Endothelial cell of umbilical vein (primary cell): ENCODE results near the gene CLIP4. TPM values are rescaled to one million over a fixed set of nuclear protein-coding genes. Genes with fewer than 3 reads are reported as not detected.

Experiments
- BruUV-seq: library from RNA; stranded (reverse); fragments of 400-500 nt; replicated peaks from 2 replicates; lab custom pipeline; 2021; lab: Mats Ljungman, UMichigan
- CTCF ChIA-PET: fragments of 300-600, 350-600 bp; sonication (Branson Sonifier 250); formaldehyde crosslinking; loops from one replicate; lab custom pipeline; 2021; ENCODE audit warnings: antibody characterized with exemption, inconsistent platforms; lab: Charles Lee
- POLR2A ChIA-PET: fragments of 300-600, 350-600 bp; sonication (Branson Sonifier 250); formaldehyde crosslinking; loops from one replicate; lab custom pipeline; 2021; ENCODE audit warnings: antibody characterized with exemption, inconsistent platforms; lab: Charles Lee
- DNase-seq: peaks from one replicate; pipeline ENCODE4 v3.0.0-alpha.2; 2011; ENCODE audit warnings: low read depth, low spot score
- FAIRE-seq: peaks from 2 replicates; lab custom pipeline; 2011; peaks lifted over from hg19 to GRCh38; lab: Jason Lieb, UNC
- H2AFZ ChIP-seq: 2 replicates; pipeline ENCODE4 v1.6.0; 2012; ENCODE audit warnings: low read depth, low read length, control low read depth, inconsistent platforms
- H3K27ac ChIP-seq: 2 replicates; pipeline ENCODE4 v1.5.1; 2011; ENCODE audit warnings: low read depth, mild to moderate bottlenecking, control low read depth, low read length, moderate library complexity; ENCODE audit not compliant: insufficient read depth
- H3K27me3 ChIP-seq, 2 experiments: 2 replicates each; pipeline versions ENCODE4 v1.6.0 to v1.6.1; 2011; ENCODE audit warnings: low read length in 2 of 2, mixed read lengths in 1 of 2; ENCODE audit not compliant: control insufficient read depth in 2 of 2, insufficient read depth in 2 of 2
- H3K36me3 ChIP-seq, 2 experiments: 2 replicates in 1 of 2; 3 replicates in 1 of 2; pipeline ENCODE4 v1.5.1; 2011; ENCODE audit warnings: low read length in 2 of 2, mild to moderate bottlenecking in 1 of 2, moderate library complexity in 1 of 2; ENCODE audit not compliant: control insufficient read depth in 2 of 2, insufficient read depth in 2 of 2; ENCODE audit errors: extremely low read depth in 1 of 2
- H3K4me1 ChIP-seq: 3 replicates; pipeline ENCODE4 v1.5.1; 2011; ENCODE audit warnings: mild to moderate bottlenecking, low read length; ENCODE audit not compliant: control insufficient read depth, insufficient read depth; ENCODE audit errors: extremely low read depth
- H3K4me2 ChIP-seq: 2 replicates; pipeline ENCODE4 v1.6.1; 2011; ENCODE audit warnings: low read length, control low read depth, mixed read lengths; ENCODE audit not compliant: insufficient read depth
- H3K4me3 ChIP-seq, 3 experiments: fragments of 200-600 bp in 1 of 3; sonication (generic), shearing (Covaris generic) in 1 of 3; replicated peaks in 1 of 3; 2 replicates each; pipeline ENCODE4 v1.5.1; 2011 to 2016; ENCODE audit warnings: control low read depth in 3 of 3, low read length in 3 of 3, mild to moderate bottlenecking in 2 of 3, inconsistent platforms in 1 of 3, low read depth in 1 of 3, moderate library complexity in 1 of 3; ENCODE audit not compliant: insufficient read depth in 1 of 3
- H3K79me2 ChIP-seq: 2 replicates; pipeline ENCODE4 v1.6.0; 2012; ENCODE audit warnings: low read length, inconsistent platforms; ENCODE audit not compliant: control insufficient read depth, insufficient read depth
- H3K9ac ChIP-seq: replicated peaks from 2 replicates; pipeline ENCODE3; 2011; ENCODE audit warnings: low read length, control low read depth; ENCODE audit not compliant: insufficient read depth; ENCODE audit errors: extremely low read depth
- H3K9me1 ChIP-seq: replicated peaks from 3 replicates; pipeline ENCODE4 v1.6.0; 2011; ENCODE audit warnings: mild to moderate bottlenecking, low read length; ENCODE audit not compliant: control insufficient read depth, insufficient read depth; ENCODE audit errors: extremely low read depth
- H3K9me3 ChIP-seq: replicated peaks from 2 replicates; pipeline ENCODE4 v1.5.1; 2012; ENCODE audit warnings: low read length, inconsistent platforms; ENCODE audit not compliant: control insufficient read depth, insufficient read depth
- H4K20me1 ChIP-seq: replicated peaks from 2 replicates; pipeline ENCODE3; 2011; ENCODE audit warnings: mild to moderate bottlenecking, low read length; ENCODE audit not compliant: control insufficient read depth, insufficient read depth; ENCODE audit errors: extremely low read depth
- EZH2 ChIP-seq: IDR thresholded peaks from 2 replicates; pipeline ENCODE4 v1.6.1; 2012; ENCODE audit warnings: borderline replicate concordance, low read depth, mild to moderate bottlenecking, moderate library complexity, low read length, inconsistent platforms; ENCODE audit not compliant: severe bottlenecking
- FOS ChIP-seq: IDR thresholded peaks from 2 replicates; pipeline ENCODE4 v1.6.1; 2011; ENCODE audit warnings: mild to moderate bottlenecking, low read length, moderate library complexity, borderline replicate concordance; ENCODE audit not compliant: insufficient read depth
- GATA2 ChIP-seq: IDR thresholded peaks from 2 replicates; pipeline ENCODE4 v1.7.0; 2011; ENCODE audit warnings: low read depth, mild to moderate bottlenecking, moderate library complexity, mixed read lengths, low read length; ENCODE audit not compliant: insufficient read length, insufficient read depth
- JUN ChIP-seq: IDR thresholded peaks from 2 replicates; pipeline ENCODE4 v1.6.1; 2011; ENCODE audit warnings: borderline replicate concordance, low read depth; ENCODE audit not compliant: insufficient read length, insufficient read depth
- MYC ChIP-seq: IDR thresholded peaks from one replicate; pipeline ENCODE4 v1.6.1; 2011; ENCODE audit warnings: mild to moderate bottlenecking, low read depth, low read length
- POLR2A ChIP-seq: IDR thresholded peaks from 2 replicates; pipeline ENCODE4 v1.6.1; 2012; ENCODE audit warnings: low read depth, mild to moderate bottlenecking, control low read depth, low read length
- POLR2AphosphoS5 ChIP-seq: IDR thresholded peaks from 2 replicates; pipeline ENCODE4 v1.6.1; 2012; ENCODE audit warnings: low read depth, mild to moderate bottlenecking, control low read depth, low read length, moderate library complexity; ENCODE audit not compliant: insufficient read depth
- dilution Hi-C: fragments of 300-500 bp; cut with MboI; formaldehyde crosslinking; loops from one replicate; pipeline ENCODE4 v1.15.0; 2019; ENCODE audit warnings: low sequenced_read_pairs; ENCODE audit not compliant: extremely low pct_ligation_motif_present
- intact Hi-C: fragments of 100-400 bp; cut with micrococcal nuclease; formaldehyde crosslinking; loops from one replicate; pipeline ENCODE4 v1.10.0; 2022
- polyA plus RNA-seq, 4 experiments: library from polyadenylated mRNA; depleted of rRNA in 3 of 4; stranded (reverse) in 3 of 4; unstranded in 1 of 4; fragments of >200 nt; gene quantifications; 2 replicates each; pipeline versions ENCODE4 v1.2.1 to v1.2.3, GENCODE V29; 2011 to 2012; ENCODE audit warnings: missing spikeins in 1 of 4
- total RNA-seq: library from RNA; stranded (reverse); gene quantifications from 2 replicates; pipeline ENCODE4 v1.2.3, GENCODE V29; 2021
- TF ChIP-seq, protein P1 (sequence below), 2 donors: IDR thresholded peaks; 1 replicate in 1 of 2; 2 replicates in 1 of 2; pipeline ENCODE4 v1.5.1; 2011; ENCODE audit warnings: low read length in 2 of 2, mild to moderate bottlenecking in 2 of 2, moderate library complexity in 2 of 2, control low read depth in 1 of 2, inconsistent platforms in 1 of 2, low read depth in 1 of 2; ENCODE audit not compliant: insufficient read depth in 1 of 2; ENCODE audit errors: extremely low read depth in 1 of 2
- TF ChIP-seq, protein P2 (sequence below): IDR thresholded peaks from 2 replicates; pipeline ENCODE4 v1.6.1; 2011; ENCODE audit not compliant: insufficient read depth, insufficient read length

The CLIP4 gene
- total and polyA plus RNA-seq, 2 donors (not counting 3 experiments of a cell fraction or from before 2014, with no cell fraction given), result 9.2 to 24.0 TPM

DNA sequence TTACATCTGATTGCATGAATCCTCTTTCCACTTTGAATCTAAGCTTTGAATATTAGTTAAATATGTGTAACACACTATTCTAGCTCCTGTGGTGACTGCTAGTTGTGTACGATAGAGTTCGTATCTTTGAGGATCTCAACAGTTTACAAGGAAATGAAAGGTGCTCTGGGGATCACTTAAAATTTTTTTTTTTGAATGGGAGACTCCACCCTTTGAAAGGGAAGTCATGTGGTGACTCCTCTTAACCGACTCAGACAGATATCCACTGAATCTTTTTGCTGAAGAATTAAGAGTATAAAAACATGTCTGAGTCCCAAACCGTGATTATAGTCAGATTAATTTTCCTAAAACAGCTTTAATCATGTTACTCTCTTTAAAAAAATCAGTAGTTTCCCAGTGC, 4.0 kb downstream of the CLIP4 start:
- Histone ChIP-seq H3K9me3 (no peaks in the 10 kb centered on the region), H3K27me3 (no peaks in the 10 kb centered on the region), H2AFZ (no peak overlapping the region), H3K36me3 (peaks cover 0 to 2% of the 10 kb centered on the region in 2 experiments), H3K4me2 (no peak overlapping the region), H3K9me1 (no peaks in the 10 kb centered on the region), H3K4me3 (no peak overlapping the region), H3K27ac (no peak overlapping the region), H4K20me1 (no peaks in the 10 kb centered on the region), H3K9ac (no peak overlapping the region), H3K4me1 (peaks cover 47% of the 10 kb centered on the region), H3K79me2 (peaks cover 40% of the 10 kb centered on the region)
- intact Hi-C loops, result loop anchor here (5.0 kb wide), 1 partner anchor 78 kb away; no protein-coding TSS in a partner anchor
- ChIA-PET CTCF (interaction anchor here (4.7 kb wide), 1 partner anchor 11 kb away, joined by 41 read pairs; no protein-coding TSS in a partner anchor), POLR2A (interaction anchor here (4.0 kb wide), 1 partner anchor 10 kb away, joined by 30 read pairs; no protein-coding TSS in a partner anchor)
- TF ChIP-seq, protein P1, sequence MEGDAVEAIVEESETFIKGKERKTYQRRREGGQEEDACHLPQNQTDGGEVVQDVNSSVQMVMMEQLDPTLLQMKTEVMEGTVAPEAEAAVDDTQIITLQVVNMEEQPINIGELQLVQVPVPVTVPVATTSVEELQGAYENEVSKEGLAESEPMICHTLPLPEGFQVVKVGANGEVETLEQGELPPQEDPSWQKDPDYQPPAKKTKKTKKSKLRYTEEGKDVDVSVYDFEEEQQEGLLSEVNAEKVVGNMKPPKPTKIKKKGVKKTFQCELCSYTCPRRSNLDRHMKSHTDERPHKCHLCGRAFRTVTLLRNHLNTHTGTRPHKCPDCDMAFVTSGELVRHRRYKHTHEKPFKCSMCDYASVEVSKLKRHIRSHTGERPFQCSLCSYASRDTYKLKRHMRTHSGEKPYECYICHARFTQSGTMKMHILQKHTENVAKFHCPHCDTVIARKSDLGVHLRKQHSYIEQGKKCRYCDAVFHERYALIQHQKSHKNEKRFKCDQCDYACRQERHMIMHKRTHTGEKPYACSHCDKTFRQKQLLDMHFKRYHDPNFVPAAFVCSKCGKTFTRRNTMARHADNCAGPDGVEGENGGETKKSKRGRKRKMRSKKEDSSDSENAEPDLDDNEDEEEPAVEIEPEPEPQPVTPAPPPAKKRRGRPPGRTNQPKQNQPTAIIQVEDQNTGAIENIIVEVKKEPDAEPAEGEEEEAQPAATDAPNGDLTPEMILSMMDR (IDR thresholded peaks at IDR 0.05; ENCODE audit: extremely low read depth in 1 of 2, insufficient read depth in 1 of 2, low read depth in 1 of 2, low read length in 2 of 2), result no peak
- TF ChIP-seq, protein P2, sequence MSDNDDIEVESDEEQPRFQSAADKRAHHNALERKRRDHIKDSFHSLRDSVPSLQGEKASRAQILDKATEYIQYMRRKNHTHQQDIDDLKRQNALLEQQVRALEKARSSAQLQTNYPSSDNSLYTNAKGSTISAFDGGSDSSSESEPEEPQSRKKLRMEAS, result no peak
- no peak for TF ChIP-seq FOS
- no peak for TF ChIP-seq POLR2AphosphoS5
- TF ChIP-seq MYC, result no peak
- no peak for TF ChIP-seq POLR2A
- TF ChIP-seq JUN, result no peak
- TF ChIP-seq GATA2, result no peak
- no peak for TF ChIP-seq EZH2
- BruUV-seq, result no TSS peak
- DNase-seq (no peak), FAIRE-seq (no peak)
- dilution Hi-C loops, result no loop called here
